WTC11 (cell line): ENCODE data around the gene PIK3CB. TPM values are rescaled to one million over a fixed set of nuclear protein-coding genes. Genes with fewer than 3 reads are reported as not detected.

ENCODE experiments used
- ATAC-seq: fragments of 200-7000 bp; cut with Tn5 transposase; 2 replicates; pipeline ENCODE4 v1.10.0; 2021; ENCODE audit warnings: mild to moderate bottlenecking, moderate library complexity
- CTCF ChIA-PET: fragments of 300-600 bp; sonication (Branson Sonifier 250); formaldehyde crosslinking; loops from one replicate; lab custom pipeline; 2021; ENCODE audit warnings: antibody characterized with exemption; lab: Charles Lee
- POLR2A ChIA-PET: fragments of 350-600 bp; sonication (Branson Sonifier 250); formaldehyde crosslinking; loops from one replicate; lab custom pipeline; 2021; ENCODE audit warnings: antibody characterized with exemption; lab: Charles Lee
- DNase-seq: peaks from one replicate; pipeline ENCODE4 v3.0.0; 2021; ENCODE audit warnings: low spot score
- H3K27ac Mint-ChIP-seq: 2 replicates; pipeline ENCODE4 v1.8.0; 2021; ENCODE audit warnings: mixed read lengths
- H3K27me3 Mint-ChIP-seq: 2 replicates; pipeline ENCODE4 v1.8.0; 2021; ENCODE audit warnings: low read depth, mild to moderate bottlenecking, moderate library complexity, mixed read lengths
- H3K36me3 Mint-ChIP-seq: 2 replicates; pipeline ENCODE4 v1.8.0; 2021; ENCODE audit warnings: mixed read lengths
- H3K4me1 Mint-ChIP-seq: 2 replicates; pipeline ENCODE4 v1.8.0; 2022; ENCODE audit warnings: mixed read lengths
- H3K4me3 Mint-ChIP-seq: 2 replicates; pipeline ENCODE4 v1.8.0; 2021; ENCODE audit warnings: mild to moderate bottlenecking, moderate library complexity, mixed read lengths
- H3K9me3 Mint-ChIP-seq: 2 replicates; pipeline ENCODE4 v1.8.0; 2021; ENCODE audit warnings: mixed read lengths
- ATF1 ChIP-seq: sonication (generic); formaldehyde crosslinking; IDR thresholded peaks from 2 replicates; pipeline ENCODE4 v1.8.1; 2023; ENCODE audit warnings: mild to moderate bottlenecking, moderate library complexity, missing genetic modification reagents
- CREM ChIP-seq: sonication (generic); formaldehyde crosslinking; IDR thresholded peaks from 2 replicates; pipeline ENCODE4 v1.8.1; 2022; ENCODE audit warnings: mild to moderate bottlenecking, missing genetic modification reagents, moderate library complexity
- ELF4 ChIP-seq: sonication (generic); formaldehyde crosslinking; IDR thresholded peaks from 2 replicates; pipeline ENCODE4 v1.8.1; 2022; ENCODE audit warnings: low read depth, mild to moderate bottlenecking, moderate library complexity, missing genetic modification reagents
- ETV6 ChIP-seq: sonication (generic); formaldehyde crosslinking; IDR thresholded peaks from 2 replicates; pipeline ENCODE4 v1.8.1; 2022; ENCODE audit warnings: mild to moderate bottlenecking, missing genetic modification reagents
- FOXK1 ChIP-seq: sonication (generic); formaldehyde crosslinking; IDR thresholded peaks from 2 replicates; pipeline ENCODE4 v1.8.0; 2022; ENCODE audit warnings: mild to moderate bottlenecking, moderate library complexity, missing genetic modification reagents
- HMGA2 ChIP-seq: fragments of 250-450 bp; sonication (Bioruptor Pico); IDR thresholded peaks from 2 replicates; pipeline ENCODE4 v1.4.0; 2021; ENCODE audit warnings: mild to moderate bottlenecking, moderate library complexity
- NFE2L1 ChIP-seq: sonication (generic); formaldehyde crosslinking; IDR thresholded peaks from 2 replicates; pipeline ENCODE4 v1.8.1; 2023; ENCODE audit warnings: missing genetic modification reagents
- PRRX2 ChIP-seq: fragments of 250-450 bp; sonication (Bioruptor Pico); IDR thresholded peaks from 2 replicates; pipeline ENCODE4 v1.8.0; 2021; ENCODE audit warnings: mild to moderate bottlenecking
- SMAD3 ChIP-seq: sonication (generic); formaldehyde crosslinking; IDR thresholded peaks from 2 replicates; pipeline ENCODE4 v1.8.0; 2022; ENCODE audit warnings: missing genetic modification reagents, mild to moderate bottlenecking, borderline replicate concordance
- SMAD4 ChIP-seq: sonication (generic); formaldehyde crosslinking; IDR thresholded peaks from 2 replicates; pipeline ENCODE4 v1.8.0; 2022; ENCODE audit warnings: mild to moderate bottlenecking, missing genetic modification reagents
- TEAD4 ChIP-seq: sonication (generic); formaldehyde crosslinking; IDR thresholded peaks from 2 replicates; pipeline ENCODE4 v1.8.0; 2022; ENCODE audit warnings: mild to moderate bottlenecking, missing genetic modification reagents
- ZNF232 ChIP-seq: sonication (generic); formaldehyde crosslinking; IDR thresholded peaks from 2 replicates; pipeline ENCODE4 v1.8.0; 2022; ENCODE audit warnings: mild to moderate bottlenecking, missing genetic modification reagents
- ZNF263 ChIP-seq: sonication (generic); formaldehyde crosslinking; IDR thresholded peaks from 2 replicates; pipeline ENCODE4 v1.8.1; 2022; ENCODE audit warnings: low read depth, mild to moderate bottlenecking, moderate library complexity, missing genetic modification reagents
- ZNF396 ChIP-seq: fragments of 250-450 bp; sonication (Bioruptor Pico); IDR thresholded peaks from 2 replicates; pipeline ENCODE4 v1.8.0; 2021; ENCODE audit warnings: mild to moderate bottlenecking, moderate library complexity, borderline replicate concordance
- total RNA-seq: library from RNA; stranded (reverse); gene quantifications from 3 replicates; pipeline ENCODE4 v1.2.3, GENCODE V29; 2021
- TF ChIP-seq, protein P1 (sequence below): fragments of 250-450 bp; sonication (Bioruptor Pico); conservative IDR thresholded peaks from 2 replicates; pipeline ENCODE4 v1.9.0; 2021; ENCODE audit warnings: mild to moderate bottlenecking
- TF ChIP-seq, protein P2 (sequence below): sonication (generic); formaldehyde crosslinking; IDR thresholded peaks from 2 replicates; pipeline ENCODE4 v1.8.1; 2022; ENCODE audit warnings: missing genetic modification reagents, borderline replicate concordance
- TF ChIP-seq, protein P3 (sequence below): sonication (generic); formaldehyde crosslinking; IDR thresholded peaks from 2 replicates; pipeline ENCODE4 v1.8.1; 2023; ENCODE audit warnings: mild to moderate bottlenecking, missing genetic modification reagents, moderate library complexity
- TF ChIP-seq, protein P4 (sequence below): sonication (generic); formaldehyde crosslinking; conservative IDR thresholded peaks from 2 replicates; pipeline ENCODE4 v1.8.1; 2023; ENCODE audit warnings: mild to moderate bottlenecking, low read depth, missing genetic modification reagents, moderate library complexity
- TF ChIP-seq, protein P5 (sequence below): sonication (generic); formaldehyde crosslinking; IDR thresholded peaks from 2 replicates; pipeline ENCODE4 v1.8.1; 2023; ENCODE audit warnings: mild to moderate bottlenecking, missing genetic modification reagents, borderline replicate concordance
- TF ChIP-seq, protein P6 (sequence below): fragments of 250-450 bp; sonication (Bioruptor Pico); IDR thresholded peaks from 2 replicates; pipeline ENCODE4 v1.9.0; 2021; ENCODE audit warnings: mild to moderate bottlenecking
- TF ChIP-seq, protein P7 (sequence below): sonication (generic); formaldehyde crosslinking; IDR thresholded peaks from 2 replicates; pipeline ENCODE4 v1.8.0; 2022; ENCODE audit warnings: missing genetic modification reagents

Gene PIK3CB
- total RNA-seq, 1 experiment from 2014 or later: 36.0 TPM

DNA sequence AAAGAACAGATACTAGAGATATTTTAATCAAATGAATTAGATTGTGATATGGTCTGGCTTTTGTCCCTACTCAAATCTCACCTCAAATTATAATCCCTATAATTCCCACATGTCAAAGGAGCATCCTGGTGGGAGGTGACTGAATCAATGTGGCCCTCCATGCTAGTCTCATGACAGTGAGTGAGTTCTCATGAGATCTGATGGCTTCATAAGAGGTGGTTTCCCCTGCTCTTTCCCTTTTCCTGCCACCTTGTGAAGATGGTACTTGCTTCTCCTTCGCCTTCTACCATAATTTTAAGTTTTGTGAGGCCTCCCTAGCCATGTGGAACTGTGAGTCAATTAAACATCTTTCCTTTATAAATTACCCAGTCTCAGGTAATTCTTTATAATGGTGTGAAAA, 143.4 kb downstream of the PIK3CB start:
- CTCF ChIA-PET: interaction anchor here (2.5 kb wide), 1 partner anchor 224 kb away, joined by 9 read pairs; no protein-coding TSS in a partner anchor
- TF ChIP-seq, protein P1, sequence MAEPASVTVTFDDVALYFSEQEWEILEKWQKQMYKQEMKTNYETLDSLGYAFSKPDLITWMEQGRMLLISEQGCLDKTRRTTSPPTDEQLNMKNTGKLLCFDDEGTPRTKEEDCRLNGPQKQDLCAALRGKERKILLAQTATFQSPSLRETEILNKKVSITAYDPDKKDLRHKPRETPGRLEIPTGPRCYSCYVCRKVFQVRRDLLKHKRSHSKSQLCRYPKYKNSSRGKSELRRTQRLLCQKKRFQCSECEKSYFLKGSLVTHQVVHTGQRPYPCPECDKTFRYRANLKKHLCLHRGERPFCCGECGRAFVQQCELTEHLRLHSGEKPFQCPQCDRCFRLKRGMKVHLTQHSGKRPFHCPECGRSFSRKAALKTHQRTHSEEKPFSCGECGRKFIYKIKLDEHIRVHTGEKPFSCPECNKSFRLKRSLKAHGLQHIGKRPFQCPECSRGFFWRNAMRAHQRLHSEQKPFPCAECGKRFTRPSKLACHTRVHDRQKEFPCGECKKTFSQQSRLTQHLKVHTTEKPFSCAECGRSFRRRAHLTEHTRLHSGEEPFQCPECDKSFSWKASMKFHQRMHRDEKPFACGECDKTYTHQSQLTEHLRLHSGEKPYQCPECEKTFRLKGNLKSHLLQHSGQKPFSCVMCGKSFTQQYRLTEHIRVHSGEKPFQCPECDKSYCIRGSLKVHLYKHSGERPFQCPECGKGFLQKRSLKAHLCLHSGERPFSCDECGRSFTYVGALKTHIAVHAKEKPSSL (CRISPR knock-in tag): no peak
- no peak for TF ChIP-seq HMGA2 (CRISPR knock-in tag)
- no peak for TF ChIP-seq NFE2L1 (CRISPR knock-in tag)
- TF ChIP-seq PRRX2: no peak
- TF ChIP-seq FOXK1 (CRISPR knock-in tag): no peak
- TF ChIP-seq, protein P2, sequence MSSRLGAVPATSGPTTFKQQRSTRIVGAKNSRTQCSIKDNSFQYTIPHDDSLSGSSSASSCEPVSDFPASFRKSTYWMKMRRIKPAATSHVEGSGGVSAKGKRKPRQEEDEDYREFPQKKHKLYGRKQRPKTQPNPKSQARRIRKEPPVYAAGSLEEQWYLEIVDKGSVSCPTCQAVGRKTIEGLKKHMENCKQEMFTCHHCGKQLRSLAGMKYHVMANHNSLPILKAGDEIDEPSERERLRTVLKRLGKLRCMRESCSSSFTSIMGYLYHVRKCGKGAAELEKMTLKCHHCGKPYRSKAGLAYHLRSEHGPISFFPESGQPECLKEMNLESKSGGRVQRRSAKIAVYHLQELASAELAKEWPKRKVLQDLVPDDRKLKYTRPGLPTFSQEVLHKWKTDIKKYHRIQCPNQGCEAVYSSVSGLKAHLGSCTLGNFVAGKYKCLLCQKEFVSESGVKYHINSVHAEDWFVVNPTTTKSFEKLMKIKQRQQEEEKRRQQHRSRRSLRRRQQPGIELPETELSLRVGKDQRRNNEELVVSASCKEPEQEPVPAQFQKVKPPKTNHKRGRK: no peak
- TF ChIP-seq, protein P3, sequence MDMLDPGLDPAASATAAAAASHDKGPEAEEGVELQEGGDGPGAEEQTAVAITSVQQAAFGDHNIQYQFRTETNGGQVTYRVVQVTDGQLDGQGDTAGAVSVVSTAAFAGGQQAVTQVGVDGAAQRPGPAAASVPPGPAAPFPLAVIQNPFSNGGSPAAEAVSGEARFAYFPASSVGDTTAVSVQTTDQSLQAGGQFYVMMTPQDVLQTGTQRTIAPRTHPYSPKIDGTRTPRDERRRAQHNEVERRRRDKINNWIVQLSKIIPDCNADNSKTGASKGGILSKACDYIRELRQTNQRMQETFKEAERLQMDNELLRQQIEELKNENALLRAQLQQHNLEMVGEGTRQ (CRISPR knock-in tag): no peak
- TF ChIP-seq, protein P4, sequence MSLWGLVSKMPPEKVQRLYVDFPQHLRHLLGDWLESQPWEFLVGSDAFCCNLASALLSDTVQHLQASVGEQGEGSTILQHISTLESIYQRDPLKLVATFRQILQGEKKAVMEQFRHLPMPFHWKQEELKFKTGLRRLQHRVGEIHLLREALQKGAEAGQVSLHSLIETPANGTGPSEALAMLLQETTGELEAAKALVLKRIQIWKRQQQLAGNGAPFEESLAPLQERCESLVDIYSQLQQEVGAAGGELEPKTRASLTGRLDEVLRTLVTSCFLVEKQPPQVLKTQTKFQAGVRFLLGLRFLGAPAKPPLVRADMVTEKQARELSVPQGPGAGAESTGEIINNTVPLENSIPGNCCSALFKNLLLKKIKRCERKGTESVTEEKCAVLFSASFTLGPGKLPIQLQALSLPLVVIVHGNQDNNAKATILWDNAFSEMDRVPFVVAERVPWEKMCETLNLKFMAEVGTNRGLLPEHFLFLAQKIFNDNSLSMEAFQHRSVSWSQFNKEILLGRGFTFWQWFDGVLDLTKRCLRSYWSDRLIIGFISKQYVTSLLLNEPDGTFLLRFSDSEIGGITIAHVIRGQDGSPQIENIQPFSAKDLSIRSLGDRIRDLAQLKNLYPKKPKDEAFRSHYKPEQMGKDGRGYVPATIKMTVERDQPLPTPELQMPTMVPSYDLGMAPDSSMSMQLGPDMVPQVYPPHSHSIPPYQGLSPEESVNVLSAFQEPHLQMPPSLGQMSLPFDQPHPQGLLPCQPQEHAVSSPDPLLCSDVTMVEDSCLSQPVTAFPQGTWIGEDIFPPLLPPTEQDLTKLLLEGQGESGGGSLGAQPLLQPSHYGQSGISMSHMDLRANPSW: no peak
- H3K4me1 Mint-ChIP-seq: no peaks in the 10 kb centered on the region
- H3K36me3 Mint-ChIP-seq: peaks cover 18% of the 10 kb centered on the region
- H3K4me3 Mint-ChIP-seq: no peak overlapping the region
- no peak for ATAC-seq
- POLR2A ChIA-PET: interaction anchor here (0.6 kb wide), 1 partner anchor 245 kb away, joined by 6 read pairs; no protein-coding TSS in a partner anchor
- H3K27ac Mint-ChIP-seq: no peak overlapping the region
- DNase-seq: no peak
- no peaks in the 10 kb centered on the region for H3K9me3 Mint-ChIP-seq
- H3K27me3 Mint-ChIP-seq: no peaks in the 10 kb centered on the region

DNA sequence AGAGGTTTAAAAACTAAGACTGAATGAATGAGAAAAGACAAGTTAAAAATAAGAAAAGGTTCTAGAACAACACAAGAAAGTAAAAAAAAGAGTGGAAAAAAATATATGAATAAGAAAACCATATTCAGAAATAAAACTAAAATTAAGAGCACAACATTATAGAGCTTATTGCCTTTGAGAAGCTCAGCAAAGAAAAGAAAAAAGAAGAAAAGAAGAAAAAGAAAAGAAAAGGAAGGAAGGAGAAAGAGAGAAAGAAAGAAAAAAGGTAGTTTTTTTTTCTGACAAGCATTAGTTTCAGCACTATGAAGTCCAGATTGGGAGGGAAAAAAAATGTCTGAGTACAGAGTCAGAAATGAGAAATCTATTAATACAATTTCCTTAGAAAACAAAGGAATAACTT, 144.7 kb downstream of the PIK3CB start:
- DNase-seq (no peak), ATAC-seq (no peak)
- ChIA-PET POLR2A (no interaction called here), CTCF (interaction anchor here (2.1 kb wide), 1 partner anchor 211 kb away, joined by 5 read pairs; no protein-coding TSS in a partner anchor)
- no peak overlapping the region for H3K4me3 Mint-ChIP-seq
- no peaks in the 10 kb centered on the region for H3K9me3 Mint-ChIP-seq
- H3K4me1 Mint-ChIP-seq: no peaks in the 10 kb centered on the region
- no peaks in the 10 kb centered on the region for H3K27me3 Mint-ChIP-seq
- peaks cover 18% of the 10 kb centered on the region for H3K36me3 Mint-ChIP-seq
- H3K27ac Mint-ChIP-seq: no peak overlapping the region
- TF ChIP-seq SMAD4 (CRISPR knock-in tag) (no peak), SMAD3 (CRISPR knock-in tag) (no peak), ELF4 (CRISPR knock-in tag) (no peak), ATF1 (no peak), ZNF396 (CRISPR knock-in tag) (no peak), ZNF232 (no peak), ZNF263 (CRISPR knock-in tag) (no peak), FOXK1 (CRISPR knock-in tag) (no peak), TEAD4 (CRISPR knock-in tag) (no peak), CREM (no peak), ETV6 (CRISPR knock-in tag) (no peak)
- TF ChIP-seq, protein P5, sequence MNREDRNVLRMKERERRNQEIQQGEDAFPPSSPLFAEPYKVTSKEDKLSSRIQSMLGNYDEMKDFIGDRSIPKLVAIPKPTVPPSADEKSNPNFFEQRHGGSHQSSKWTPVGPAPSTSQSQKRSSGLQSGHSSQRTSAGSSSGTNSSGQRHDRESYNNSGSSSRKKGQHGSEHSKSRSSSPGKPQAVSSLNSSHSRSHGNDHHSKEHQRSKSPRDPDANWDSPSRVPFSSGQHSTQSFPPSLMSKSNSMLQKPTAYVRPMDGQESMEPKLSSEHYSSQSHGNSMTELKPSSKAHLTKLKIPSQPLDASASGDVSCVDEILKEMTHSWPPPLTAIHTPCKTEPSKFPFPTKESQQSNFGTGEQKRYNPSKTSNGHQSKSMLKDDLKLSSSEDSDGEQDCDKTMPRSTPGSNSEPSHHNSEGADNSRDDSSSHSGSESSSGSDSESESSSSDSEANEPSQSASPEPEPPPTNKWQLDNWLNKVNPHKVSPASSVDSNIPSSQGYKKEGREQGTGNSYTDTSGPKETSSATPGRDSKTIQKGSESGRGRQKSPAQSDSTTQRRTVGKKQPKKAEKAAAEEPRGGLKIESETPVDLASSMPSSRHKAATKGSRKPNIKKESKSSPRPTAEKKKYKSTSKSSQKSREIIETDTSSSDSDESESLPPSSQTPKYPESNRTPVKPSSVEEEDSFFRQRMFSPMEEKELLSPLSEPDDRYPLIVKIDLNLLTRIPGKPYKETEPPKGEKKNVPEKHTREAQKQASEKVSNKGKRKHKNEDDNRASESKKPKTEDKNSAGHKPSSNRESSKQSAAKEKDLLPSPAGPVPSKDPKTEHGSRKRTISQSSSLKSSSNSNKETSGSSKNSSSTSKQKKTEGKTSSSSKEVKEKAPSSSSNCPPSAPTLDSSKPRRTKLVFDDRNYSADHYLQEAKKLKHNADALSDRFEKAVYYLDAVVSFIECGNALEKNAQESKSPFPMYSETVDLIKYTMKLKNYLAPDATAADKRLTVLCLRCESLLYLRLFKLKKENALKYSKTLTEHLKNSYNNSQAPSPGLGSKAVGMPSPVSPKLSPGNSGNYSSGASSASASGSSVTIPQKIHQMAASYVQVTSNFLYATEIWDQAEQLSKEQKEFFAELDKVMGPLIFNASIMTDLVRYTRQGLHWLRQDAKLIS: no peak
- TF ChIP-seq, protein P6, sequence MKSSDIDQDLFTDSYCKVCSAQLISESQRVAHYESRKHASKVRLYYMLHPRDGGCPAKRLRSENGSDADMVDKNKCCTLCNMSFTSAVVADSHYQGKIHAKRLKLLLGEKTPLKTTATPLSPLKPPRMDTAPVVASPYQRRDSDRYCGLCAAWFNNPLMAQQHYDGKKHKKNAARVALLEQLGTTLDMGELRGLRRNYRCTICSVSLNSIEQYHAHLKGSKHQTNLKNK (CRISPR knock-in tag): no peak
- TF ChIP-seq, protein P7, sequence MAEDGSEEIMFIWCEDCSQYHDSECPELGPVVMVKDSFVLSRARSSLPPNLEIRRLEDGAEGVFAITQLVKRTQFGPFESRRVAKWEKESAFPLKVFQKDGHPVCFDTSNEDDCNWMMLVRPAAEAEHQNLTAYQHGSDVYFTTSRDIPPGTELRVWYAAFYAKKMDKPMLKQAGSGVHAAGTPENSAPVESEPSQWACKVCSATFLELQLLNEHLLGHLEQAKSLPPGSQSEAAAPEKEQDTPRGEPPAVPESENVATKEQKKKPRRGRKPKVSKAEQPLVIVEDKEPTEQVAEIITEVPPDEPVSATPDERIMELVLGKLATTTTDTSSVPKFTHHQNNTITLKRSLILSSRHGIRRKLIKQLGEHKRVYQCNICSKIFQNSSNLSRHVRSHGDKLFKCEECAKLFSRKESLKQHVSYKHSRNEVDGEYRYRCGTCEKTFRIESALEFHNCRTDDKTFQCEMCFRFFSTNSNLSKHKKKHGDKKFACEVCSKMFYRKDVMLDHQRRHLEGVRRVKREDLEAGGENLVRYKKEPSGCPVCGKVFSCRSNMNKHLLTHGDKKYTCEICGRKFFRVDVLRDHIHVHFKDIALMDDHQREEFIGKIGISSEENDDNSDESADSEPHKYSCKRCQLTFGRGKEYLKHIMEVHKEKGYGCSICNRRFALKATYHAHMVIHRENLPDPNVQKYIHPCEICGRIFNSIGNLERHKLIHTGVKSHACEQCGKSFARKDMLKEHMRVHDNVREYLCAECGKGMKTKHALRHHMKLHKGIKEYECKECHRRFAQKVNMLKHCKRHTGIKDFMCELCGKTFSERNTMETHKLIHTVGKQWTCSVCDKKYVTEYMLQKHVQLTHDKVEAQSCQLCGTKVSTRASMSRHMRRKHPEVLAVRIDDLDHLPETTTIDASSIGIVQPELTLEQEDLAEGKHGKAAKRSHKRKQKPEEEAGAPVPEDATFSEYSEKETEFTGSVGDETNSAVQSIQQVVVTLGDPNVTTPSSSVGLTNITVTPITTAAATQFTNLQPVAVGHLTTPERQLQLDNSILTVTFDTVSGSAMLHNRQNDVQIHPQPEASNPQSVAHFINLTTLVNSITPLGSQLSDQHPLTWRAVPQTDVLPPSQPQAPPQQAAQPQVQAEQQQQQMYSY: no peak
